HG03469 (cell line): ENCODE measurements around the gene DSTYK.
A peak's percentile ranks its signal among the peaks of the same experiment; 100 is the strongest.

Experiments
- ATAC-seq: cut with Tn5 transposase; IDR thresholded peaks from one replicate; pipeline ENCODE4 v1.9.1; 2021; ENCODE audit warnings: mild to moderate bottlenecking, moderate library complexity, moderate number of reproducible peaks; ENCODE audit not compliant: unreplicated experiment

DSTYK gene

DNA sequence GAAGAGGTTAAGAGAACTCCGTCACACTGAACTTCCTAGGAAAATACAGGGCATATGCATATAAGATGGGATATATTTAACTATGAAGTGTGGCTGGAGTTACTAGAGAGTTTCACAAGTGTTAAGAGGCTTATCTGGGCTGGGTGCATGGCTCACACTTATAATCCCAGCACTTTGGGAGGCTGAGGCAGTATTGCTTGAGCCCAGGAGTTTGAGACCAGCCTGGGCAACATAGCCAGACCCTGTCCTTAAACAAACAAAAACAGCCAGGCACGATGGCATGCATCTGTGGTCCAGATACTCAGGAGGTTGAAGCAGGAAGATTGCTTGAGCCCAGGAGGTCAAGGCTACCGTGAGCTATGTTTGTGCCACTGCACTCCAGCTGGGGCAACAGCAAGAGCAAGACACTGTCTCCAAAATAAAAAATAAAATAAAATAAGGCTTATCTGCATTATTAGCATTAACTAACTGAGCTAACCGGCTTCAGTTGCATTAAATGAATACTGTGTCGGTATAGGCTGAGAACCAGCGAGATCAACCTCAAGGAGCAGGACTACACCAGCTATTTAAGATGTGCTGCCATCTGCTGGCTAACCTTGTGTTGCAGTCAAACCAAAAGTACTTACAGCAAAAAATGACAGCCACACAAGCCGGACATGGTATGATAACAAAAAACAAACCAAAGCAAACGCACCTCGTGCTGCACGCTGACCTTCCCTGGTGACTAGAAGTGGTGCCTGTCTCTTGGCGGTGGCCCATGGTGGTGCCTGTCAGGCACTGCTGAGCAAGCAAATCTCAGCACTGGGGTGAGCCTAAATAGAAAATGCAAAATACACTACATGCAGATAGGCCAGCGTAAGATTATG is 70.0 kb downstream of the DSTYK start:
- ATAC-seq, result no peak

- ATAC-seq, result no peak
Observed at GRCh38 chr1:205140113-205140512, 71.4 kb downstream of the DSTYK start.

- no peak for ATAC-seq
Observed at GRCh38 chr1:205137901-205138300, 73.6 kb downstream of the DSTYK start.

DNA sequence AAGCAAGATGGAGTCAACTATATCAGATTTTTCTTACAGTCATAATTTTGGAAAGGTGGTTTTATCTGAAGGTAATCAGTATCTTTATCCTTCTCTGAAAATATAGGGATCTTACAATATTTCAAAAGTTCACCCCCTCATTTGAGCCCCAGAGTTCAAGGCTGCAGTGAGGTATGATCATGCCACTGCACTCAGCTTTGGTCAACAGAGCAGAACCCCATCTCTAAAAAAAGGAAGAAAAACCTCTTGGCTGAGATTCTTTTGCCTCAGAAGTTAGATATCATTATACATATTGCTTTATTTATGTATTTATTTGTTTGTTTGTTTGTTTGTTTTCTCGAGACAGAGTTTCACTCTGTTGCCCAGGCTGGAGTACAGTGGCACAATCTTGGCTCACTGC is 78.2 kb downstream of the DSTYK start:
- ATAC-seq, result no peak

DNA sequence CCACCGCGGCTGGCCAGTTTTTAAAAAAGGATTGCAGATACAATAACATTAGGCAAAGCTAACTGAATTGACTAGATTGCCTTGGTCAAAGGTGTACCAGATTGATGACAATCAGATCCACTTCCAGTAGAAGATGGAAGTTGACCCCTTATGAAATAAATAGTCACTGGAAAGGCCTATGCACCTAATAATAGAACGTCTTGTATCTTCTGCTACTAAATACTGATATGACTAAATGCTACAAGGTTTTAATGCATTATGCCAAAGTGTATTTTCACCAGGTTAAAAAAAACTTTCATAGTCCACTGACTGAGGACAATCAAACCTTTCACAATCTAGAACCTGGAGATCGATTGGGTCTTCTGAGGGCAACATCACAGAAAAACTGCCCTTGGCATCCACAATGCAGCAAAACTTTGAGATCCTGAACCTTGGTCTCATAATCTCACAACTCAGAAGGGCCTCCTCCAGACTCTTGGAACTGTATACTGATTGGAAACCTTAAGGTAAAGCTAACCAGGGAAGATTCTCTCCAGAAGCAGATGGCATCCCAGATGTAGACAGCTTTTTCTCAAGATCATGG is 82.0 kb downstream of the DSTYK start:
- no peak for ATAC-seq

DNA sequence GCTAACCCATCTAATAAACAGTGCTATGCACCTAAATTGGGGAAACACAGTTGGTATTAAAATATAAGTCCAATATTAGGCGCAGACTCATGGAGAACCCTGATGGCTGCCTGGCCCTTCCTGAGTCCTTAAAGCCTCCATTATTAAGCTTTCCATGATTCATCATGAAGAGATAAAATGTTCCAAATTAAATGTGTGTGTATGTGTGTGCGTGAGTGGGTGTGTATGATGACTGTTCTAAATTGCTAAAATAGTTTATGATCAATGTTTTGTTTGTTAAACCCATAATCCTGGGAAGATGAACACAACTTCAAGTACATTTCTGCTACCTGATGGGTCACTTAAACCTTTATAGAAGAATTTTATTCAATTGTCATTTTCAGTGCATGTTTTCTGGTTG is 83.5 kb downstream of the DSTYK start:
- no peak for ATAC-seq

- ATAC-seq, result no peak
Observed at GRCh38 chr1:205127646-205128045, 83.9 kb downstream of the DSTYK start.

DNA sequence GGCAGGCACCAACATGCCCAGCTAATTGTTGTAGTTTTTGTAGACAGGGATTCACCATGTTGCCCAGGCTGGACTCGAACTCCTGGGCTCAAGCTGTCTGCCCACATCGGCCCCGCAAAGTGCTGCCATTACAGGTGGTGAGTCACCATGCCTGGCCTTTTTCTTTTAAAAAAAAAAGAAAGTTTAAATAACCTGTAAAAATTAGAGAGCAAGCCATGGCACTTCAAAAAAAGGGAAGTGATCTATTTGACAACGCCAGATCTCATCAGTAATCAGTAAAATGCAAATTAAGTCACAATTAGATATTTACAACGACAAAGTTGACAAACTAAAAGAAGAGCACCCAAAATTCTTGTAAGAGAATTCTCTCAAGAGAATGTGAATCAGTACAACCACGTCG is 86.8 kb downstream of the DSTYK start:
- ATAC-seq, result no peak

DNA sequence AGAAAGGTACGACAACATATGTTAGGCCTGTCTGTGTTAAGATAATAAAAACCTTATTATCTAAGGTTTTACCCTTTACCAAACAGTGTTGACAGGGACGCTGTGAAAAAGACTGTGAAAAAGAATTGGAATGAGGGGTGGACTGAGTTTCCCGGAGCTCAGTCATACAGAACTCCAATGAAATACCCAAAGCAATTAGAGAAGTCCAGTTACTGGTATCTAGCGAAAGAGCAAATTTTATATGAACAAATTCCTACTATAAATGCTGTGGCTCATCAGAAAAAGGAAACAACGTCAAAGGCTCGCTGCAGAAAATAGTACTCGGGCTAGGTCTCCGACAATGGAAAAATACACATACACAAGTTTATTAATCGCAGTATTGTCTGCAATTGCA is 89.0 kb downstream of the DSTYK start:
- ATAC-seq, result no peak

- peak; percentile 82 for ATAC-seq
Observed at GRCh38 chr1:205121660-205122488, 89.6 kb downstream of the DSTYK start, which contains the start of gene RBBP5. TSS of gene RBBP5 (minus strand) at chr1:205121978. CDS start at chr1:205121873, 105 bp downstream.

GRCh38 chr1:205118752-205119151 is 92.8 kb downstream of the DSTYK start:
- no peak for ATAC-seq

- ATAC-seq, result no peak
Observed at GRCh38 chr1:205111354-205111753, 100.1 kb downstream of the DSTYK start.

DNA sequence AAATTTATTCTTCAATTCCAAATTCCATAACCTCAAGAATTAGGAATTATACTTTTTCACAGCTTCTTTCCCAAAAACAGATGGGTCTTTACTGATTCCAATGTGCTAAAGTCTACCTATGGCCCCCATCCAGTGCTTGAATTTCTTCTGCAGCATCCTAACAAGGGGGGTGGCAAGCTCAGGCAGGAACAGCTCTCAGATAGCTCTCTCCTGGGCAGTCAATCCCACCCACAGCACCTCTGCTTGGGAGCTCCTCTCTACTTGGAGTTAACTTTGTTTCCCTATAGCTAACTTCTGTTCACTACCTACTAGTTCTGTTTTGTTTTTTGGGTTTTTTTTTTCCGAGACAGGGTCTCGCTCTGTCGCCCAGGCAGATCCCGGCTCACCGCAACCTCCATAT is 101.8 kb downstream of the DSTYK start:
- no peak for ATAC-seq

GRCh38 chr1:205109269-205109668 is 102.2 kb downstream of the DSTYK start:
- no peak for ATAC-seq

DNA sequence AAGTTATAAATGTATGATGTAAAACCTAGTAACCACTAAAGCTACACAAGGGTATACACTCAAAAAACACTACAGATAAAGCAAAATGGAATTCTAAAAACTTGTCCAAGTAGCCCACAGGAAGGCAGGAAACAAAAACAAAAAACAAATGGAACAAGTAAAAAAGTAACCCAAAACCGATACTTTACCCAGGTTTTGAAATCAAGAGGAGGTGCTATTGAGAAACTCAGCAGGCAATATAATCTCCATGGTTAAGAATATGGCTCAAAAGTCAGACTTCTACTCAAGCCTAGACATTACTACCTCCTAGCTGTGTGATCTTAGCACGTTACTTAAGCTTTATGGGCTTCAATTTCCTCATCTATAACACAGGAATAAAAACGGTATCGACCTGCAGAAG is 103.0 kb downstream of the DSTYK start:
- no peak for ATAC-seq

GRCh38 chr1:205107327-205107726 is 104.2 kb downstream of the DSTYK start:
- no peak for ATAC-seq

- no peak for ATAC-seq
Observed at GRCh38 chr1:205102404-205102803, 109.1 kb downstream of the DSTYK start.

DNA sequence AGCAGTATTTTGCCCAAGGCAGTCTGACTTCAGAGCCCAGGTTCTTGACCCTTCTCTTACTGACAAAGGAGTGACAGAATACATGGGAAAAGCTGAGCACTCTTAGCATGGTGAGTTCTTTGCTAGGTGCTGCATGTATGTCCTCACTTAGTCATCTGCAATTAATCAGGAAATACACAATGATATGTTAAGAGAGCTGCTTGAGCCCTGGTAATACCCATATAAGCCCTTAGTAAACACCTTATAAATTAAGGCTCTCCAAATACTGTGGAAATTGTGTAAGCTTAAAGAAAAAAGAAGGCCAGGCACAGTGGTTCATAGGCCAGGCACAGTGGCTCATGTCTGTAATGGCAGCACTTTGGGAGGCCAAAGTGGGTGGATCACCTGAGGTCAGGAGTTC is 113.3 kb downstream of the DSTYK start:
- ATAC-seq, result no peak

- ATAC-seq, result no peak
Observed at GRCh38 chr1:205095422-205095821, 116.1 kb downstream of the DSTYK start.
